HCT116 (cell line): Measurements from ENCODE around the gene KIRREL3. TPM values are rescaled to one million over a fixed set of nuclear protein-coding genes. Genes with fewer than 3 reads are reported as not detected.

ENCODE experiments used
- ATAC-seq: fragments of 200-7000 bp; cut with Tn5 transposase; 2 replicates; pipeline ENCODE4 v1.9.1; 2020; ENCODE audit warnings: mild to moderate bottlenecking, moderate library complexity
- BruUV-seq: library from RNA; stranded (reverse); fragments of 400-500 nt; replicated peaks from 2 replicates; lab custom pipeline; 2021; lab: Mats Ljungman, UMichigan
- CTCF ChIA-PET: fragments of 300-600 bp; sonication (Branson Sonifier 250); formaldehyde crosslinking; loops from one replicate; lab custom pipeline; 2021; ENCODE audit warnings: antibody characterized with exemption; lab: Charles Lee
- POLR2A ChIA-PET: fragments of 300-600, 350-600 bp; sonication (Branson Sonifier 250); formaldehyde crosslinking; loops from one replicate; lab custom pipeline; 2021; ENCODE audit warnings: antibody characterized with exemption; lab: Charles Lee
- RAD21 ChIA-PET, 2 experiments: fragments of 300-600 bp; sonication (Branson Sonifier 250); formaldehyde crosslinking; loops; one replicate each; lab custom pipeline; 2023; ENCODE audit warnings: low total read pairs in 2 of 2; ENCODE audit not compliant: uncharacterized antibody in 2 of 2, unreplicated experiment in 2 of 2, low non-redundant PET in 1 of 2; lab: Charles Lee
- DNase-seq: peaks from one replicate; pipeline ENCODE4 v3.0.0-alpha.2; 2010; ENCODE audit warnings: low read depth, low spot score
- H2AFZ ChIP-seq: fragments of 200-600 bp; shearing (Covaris generic), sonication (generic); 2 replicates; pipeline ENCODE4 v1.6.1; 2017; ENCODE audit warnings: low read depth, mixed run types, mixed read lengths, antibody characterized with exemption, low read length; ENCODE audit not compliant: poor library complexity, severe bottlenecking
- H3K27ac ChIP-seq: 2 replicates; pipeline ENCODE4 v1.5.1; 2012; ENCODE audit warnings: low read depth, low read length
- H3K27me3 ChIP-seq: fragments of 200-600 bp; sonication (generic); 2 replicates; pipeline ENCODE4 v1.6.1; 2016; ENCODE audit warnings: mixed run types, low read length, mixed read lengths; ENCODE audit not compliant: insufficient read depth
- H3K36me3 ChIP-seq, 2 experiments: fragments of 200-500 bp in 1 of 2; fragments of 200-600 bp in 1 of 2; sonication (Bioruptor generic) in 1 of 2; sonication (generic) in 1 of 2; 2 replicates each; pipeline versions ENCODE4 v1.5.1 to v1.6.1; 2014 to 2016; ENCODE audit warnings: low read length in 2 of 2, inconsistent platforms in 1 of 2, mixed read lengths in 1 of 2, mixed run types in 1 of 2; ENCODE audit not compliant: insufficient read depth in 2 of 2, control insufficient read depth in 1 of 2
- H3K4me1 ChIP-seq, 2 experiments: fragments of 200-600 bp in 1 of 2; sonication (generic) in 1 of 2; 2 replicates each; pipeline versions ENCODE4 v1.5.1 to v1.6.1; 2012 to 2017; ENCODE audit warnings: low read length in 2 of 2, inconsistent platforms in 1 of 2, mild to moderate bottlenecking in 1 of 2, mixed read lengths in 1 of 2, mixed run types in 1 of 2, moderate library complexity in 1 of 2; ENCODE audit not compliant: insufficient read depth in 2 of 2, control insufficient read depth in 1 of 2
- H3K4me2 ChIP-seq: fragments of 200-600 bp; sonication (generic); 2 replicates; pipeline ENCODE4 v1.6.1; 2017; ENCODE audit warnings: mixed run types, low read length, mixed read lengths
- H3K4me3 ChIP-seq, 2 experiments: fragments of 200-600 bp in 1 of 2; sonication (generic) in 1 of 2; replicated peaks in 1 of 2; 2 replicates each; pipeline ENCODE4 v1.5.1; 2011 to 2016; ENCODE audit warnings: low read length in 2 of 2, control low read depth in 1 of 2, low read depth in 1 of 2, mild to moderate bottlenecking in 1 of 2, mixed read lengths in 1 of 2, mixed run types in 1 of 2
- H3K79me2 ChIP-seq: fragments of 200-600 bp; sonication (generic); 2 replicates; pipeline ENCODE4 v1.6.1; 2017; ENCODE audit warnings: mild to moderate bottlenecking, mixed run types, low read length, moderate library complexity, mixed read lengths; ENCODE audit not compliant: insufficient read depth
- H3K9ac ChIP-seq: fragments of 200-600 bp; sonication (generic); 2 replicates; pipeline ENCODE4 v1.6.1; 2016; ENCODE audit warnings: low read length, mixed read lengths
- H3K9me2 ChIP-seq: fragments of 200-600 bp; sonication (generic), shearing (Covaris generic); 2 replicates; pipeline ENCODE4 v1.6.1; 2017; ENCODE audit warnings: mixed run types, mild to moderate bottlenecking, moderate library complexity; ENCODE audit not compliant: insufficient read depth
- H3K9me3 ChIP-seq, 2 experiments: fragments of 200-500 bp in 1 of 2; fragments of 200-600 bp in 1 of 2; sonication (Bioruptor generic) in 1 of 2; sonication (generic) in 1 of 2; 2 replicates each; pipeline ENCODE4 v1.6.1; 2014 to 2017; ENCODE audit warnings: low read length in 2 of 2, mixed read lengths in 2 of 2, inconsistent platforms in 1 of 2, low read depth in 1 of 2, mild to moderate bottlenecking in 1 of 2, mixed run types in 1 of 2, moderate library complexity in 1 of 2; ENCODE audit not compliant: control insufficient read depth in 1 of 2, insufficient read depth in 1 of 2
- H4K20me1 ChIP-seq: fragments of 200-600 bp; sonication (generic), shearing (Covaris generic); 2 replicates; pipeline ENCODE4 v1.6.1; 2017; ENCODE audit warnings: mixed run types, mild to moderate bottlenecking, moderate library complexity; ENCODE audit not compliant: insufficient read depth
- CBX3 ChIP-seq: IDR thresholded peaks from 2 replicates; pipeline ENCODE4 v1.6.1; 2012; ENCODE audit warnings: low read depth
- EGR1 ChIP-seq: IDR thresholded peaks from 2 replicates; pipeline ENCODE4 v1.6.1; 2012; ENCODE audit warnings: low read depth
- ELF1 ChIP-seq: IDR thresholded peaks from 2 replicates; pipeline ENCODE4 v1.6.1; 2012; ENCODE audit warnings: low read depth, borderline replicate concordance
- EZH2 ChIP-seq: fragments of 200-600 bp; sonication (generic); IDR thresholded peaks from 2 replicates; pipeline ENCODE4 v1.6.1; 2017; ENCODE audit warnings: antibody characterized with exemption, mixed run types
- MAX ChIP-seq: IDR thresholded peaks from 2 replicates; pipeline ENCODE4 v1.6.1; 2012
- POLR2AphosphoS5 ChIP-seq: IDR thresholded peaks from 2 replicates; pipeline ENCODE4 v1.6.1; 2011; ENCODE audit warnings: mild to moderate bottlenecking, low read depth, low read length, moderate library complexity
- RAD21 ChIP-seq: IDR thresholded peaks from 2 replicates; pipeline ENCODE4 v1.6.1; 2012; ENCODE audit warnings: low read depth, mild to moderate bottlenecking
- SIN3A ChIP-seq: IDR thresholded peaks from 2 replicates; pipeline ENCODE4 v1.6.1; 2012; ENCODE audit warnings: low read depth
- SRF ChIP-seq: IDR thresholded peaks from 2 replicates; pipeline ENCODE4 v1.6.1; 2012; ENCODE audit warnings: low read depth
- TCF7L2 ChIP-seq: IDR thresholded peaks from 2 replicates; pipeline ENCODE4 v1.7.0; 2011; ENCODE audit warnings: borderline replicate concordance, inconsistent platforms; ENCODE audit not compliant: insufficient read depth, insufficient read length; ENCODE audit errors: extremely low read depth
- intact Hi-C: fragments of 100-400 bp; cut with micrococcal nuclease; formaldehyde crosslinking; loops from 2 replicates; pipeline ENCODE4 v1.10.0; 2022
- total RNA-seq: library from RNA; stranded (reverse); gene quantifications from one replicate; pipeline ENCODE4 v1.2.1, GENCODE V29; 2021; ENCODE audit not compliant: unreplicated experiment
- TF ChIP-seq, protein P1 (sequence below), 3 experiments: fragments of 200-600 bp in 1 of 3; sonication (generic) in 1 of 3; IDR thresholded peaks in 2 of 3; conservative IDR thresholded peaks in 1 of 3; 2 replicates each; pipeline ENCODE4 v1.5.1; 2012 to 2017; ENCODE audit warnings: low read depth in 2 of 3, low read length in 2 of 3, antibody characterized with exemption in 1 of 3, borderline replicate concordance in 1 of 3, control low read depth in 1 of 3, mild to moderate bottlenecking in 1 of 3, mixed read lengths in 1 of 3, mixed run types in 1 of 3, moderate library complexity in 1 of 3; ENCODE audit not compliant: insufficient read depth in 1 of 3
- TF ChIP-seq, protein P2 (sequence below): IDR thresholded peaks from 2 replicates; pipeline ENCODE4 v1.6.1; 2011; ENCODE audit warnings: mild to moderate bottlenecking, low read length, moderate library complexity; ENCODE audit not compliant: insufficient replicate concordance; ENCODE audit errors: extremely low read depth

The KIRREL3 gene
- total RNA-seq, 1 experiment from 2014 or later = not detected

DNA sequence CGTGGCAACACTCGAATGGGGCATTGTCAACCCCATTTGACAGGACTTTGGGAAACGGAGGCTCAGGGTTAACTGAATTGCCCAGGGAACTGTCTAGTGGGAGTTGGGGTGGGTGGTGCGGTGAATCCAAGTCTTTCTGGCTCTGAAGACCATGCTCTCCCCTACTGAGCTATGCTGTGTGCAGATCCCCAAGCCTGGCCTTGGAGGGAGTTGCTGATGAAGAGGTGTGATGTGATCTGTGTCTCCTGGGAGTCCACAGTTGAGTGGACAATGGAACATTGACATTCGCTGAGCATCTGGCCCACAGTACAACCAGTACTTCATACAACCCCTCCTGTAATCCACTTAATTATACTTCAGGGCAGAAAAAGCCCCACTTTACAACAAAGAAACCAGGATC is 472.9 kb downstream of the KIRREL3 start:
- intact Hi-C loops = no loop called here
- Histone ChIP-seq H3K36me3 (no peaks in the 10 kb centered on the region), H3K27me3 (peaks cover 46% of the 10 kb centered on the region), H3K9ac (no peak overlapping the region), H3K27ac (no peak overlapping the region), H3K4me2 (no peak overlapping the region), H2AFZ (no peak overlapping the region), H3K4me1 (no peaks in the 10 kb centered on the region), H4K20me1 (no peaks in the 10 kb centered on the region), H3K79me2 (no peaks in the 10 kb centered on the region), H3K9me3 (no peaks in the 10 kb centered on the region), H3K9me2 (no peaks in the 10 kb centered on the region), H3K4me3 (no peak overlapping the region)
- ChIA-PET CTCF (interaction anchor here (0.7 kb wide), 1 partner anchor 47 kb away, joined by 3 read pairs; no protein-coding TSS in a partner anchor), RAD21 (no interaction called here), POLR2A (no interaction called here)
- no TSS peak for BruUV-seq
- TF ChIP-seq EGR1 (no peak), EZH2 (no peak), SIN3A (no peak), MAX (no peak), ELF1 (no peak), RAD21 (no peak), CBX3 (no peak), POLR2AphosphoS5 (no peak), TCF7L2 (no peak), SRF (no peak)
- TF ChIP-seq, protein P1, sequence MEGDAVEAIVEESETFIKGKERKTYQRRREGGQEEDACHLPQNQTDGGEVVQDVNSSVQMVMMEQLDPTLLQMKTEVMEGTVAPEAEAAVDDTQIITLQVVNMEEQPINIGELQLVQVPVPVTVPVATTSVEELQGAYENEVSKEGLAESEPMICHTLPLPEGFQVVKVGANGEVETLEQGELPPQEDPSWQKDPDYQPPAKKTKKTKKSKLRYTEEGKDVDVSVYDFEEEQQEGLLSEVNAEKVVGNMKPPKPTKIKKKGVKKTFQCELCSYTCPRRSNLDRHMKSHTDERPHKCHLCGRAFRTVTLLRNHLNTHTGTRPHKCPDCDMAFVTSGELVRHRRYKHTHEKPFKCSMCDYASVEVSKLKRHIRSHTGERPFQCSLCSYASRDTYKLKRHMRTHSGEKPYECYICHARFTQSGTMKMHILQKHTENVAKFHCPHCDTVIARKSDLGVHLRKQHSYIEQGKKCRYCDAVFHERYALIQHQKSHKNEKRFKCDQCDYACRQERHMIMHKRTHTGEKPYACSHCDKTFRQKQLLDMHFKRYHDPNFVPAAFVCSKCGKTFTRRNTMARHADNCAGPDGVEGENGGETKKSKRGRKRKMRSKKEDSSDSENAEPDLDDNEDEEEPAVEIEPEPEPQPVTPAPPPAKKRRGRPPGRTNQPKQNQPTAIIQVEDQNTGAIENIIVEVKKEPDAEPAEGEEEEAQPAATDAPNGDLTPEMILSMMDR (IDR thresholded peaks at IDR 0.05 in 2 of 3, conservative IDR thresholded peaks at IDR 0.05 in 1 of 3; ENCODE audit: borderline replicate concordance in 1 of 3, insufficient read depth in 1 of 3, low read depth in 2 of 3, low read length in 2 of 3) = no peak
- TF ChIP-seq, protein P2, sequence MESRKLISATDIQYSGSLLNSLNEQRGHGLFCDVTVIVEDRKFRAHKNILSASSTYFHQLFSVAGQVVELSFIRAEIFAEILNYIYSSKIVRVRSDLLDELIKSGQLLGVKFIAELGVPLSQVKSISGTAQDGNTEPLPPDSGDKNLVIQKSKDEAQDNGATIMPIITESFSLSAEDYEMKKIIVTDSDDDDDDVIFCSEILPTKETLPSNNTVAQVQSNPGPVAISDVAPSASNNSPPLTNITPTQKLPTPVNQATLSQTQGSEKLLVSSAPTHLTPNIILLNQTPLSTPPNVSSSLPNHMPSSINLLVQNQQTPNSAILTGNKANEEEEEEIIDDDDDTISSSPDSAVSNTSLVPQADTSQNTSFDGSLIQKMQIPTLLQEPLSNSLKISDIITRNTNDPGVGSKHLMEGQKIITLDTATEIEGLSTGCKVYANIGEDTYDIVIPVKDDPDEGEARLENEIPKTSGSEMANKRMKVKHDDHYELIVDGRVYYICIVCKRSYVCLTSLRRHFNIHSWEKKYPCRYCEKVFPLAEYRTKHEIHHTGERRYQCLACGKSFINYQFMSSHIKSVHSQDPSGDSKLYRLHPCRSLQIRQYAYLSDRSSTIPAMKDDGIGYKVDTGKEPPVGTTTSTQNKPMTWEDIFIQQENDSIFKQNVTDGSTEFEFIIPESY = no peak
- ATAC-seq (no peak), DNase-seq (no peak)
